Stimulated activated CD4-positive, alpha-beta T cell treated with anti-CD3 and anti-CD28 coated beads, Interleukin-4, amount 100 ng/mL, for 4 hours (primary cell): ENCODE measurements around the gene CAV3.

Experiments
- DNase-seq, 2 experiments: peaks; one replicate each; pipeline ENCODE4 v3.0.0-alpha.2; 2020

CAV3 gene

GRCh38 chr3:8762607-8763377, 29.2 kb downstream of the CAV3 start:
- no peak for DNase-seq

- no peak for DNase-seq
Observed at GRCh38 chr3:8764528-8764927, 30.9 kb downstream of the CAV3 start.

DNA sequence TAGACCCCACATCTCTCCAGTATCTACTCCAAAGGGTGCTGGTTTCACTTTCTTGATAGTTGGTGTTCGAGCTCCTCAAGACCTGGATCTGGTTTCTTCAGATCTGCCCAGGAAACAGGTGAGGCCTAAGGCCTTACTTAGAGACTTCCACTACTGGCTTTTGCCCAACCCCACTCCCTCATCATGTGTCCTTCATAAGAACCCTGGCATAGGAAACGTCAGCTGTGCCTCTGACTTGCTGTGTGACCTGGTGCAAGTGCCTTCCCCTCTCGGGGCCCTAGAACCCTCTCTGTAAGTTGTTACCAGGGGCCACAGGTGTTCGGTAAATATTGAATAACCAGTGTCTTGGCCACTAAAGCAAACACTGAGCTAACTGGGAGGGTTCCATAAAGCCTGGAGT, 31.9 kb downstream of the CAV3 start:
- DNase-seq, result no peak

DNA sequence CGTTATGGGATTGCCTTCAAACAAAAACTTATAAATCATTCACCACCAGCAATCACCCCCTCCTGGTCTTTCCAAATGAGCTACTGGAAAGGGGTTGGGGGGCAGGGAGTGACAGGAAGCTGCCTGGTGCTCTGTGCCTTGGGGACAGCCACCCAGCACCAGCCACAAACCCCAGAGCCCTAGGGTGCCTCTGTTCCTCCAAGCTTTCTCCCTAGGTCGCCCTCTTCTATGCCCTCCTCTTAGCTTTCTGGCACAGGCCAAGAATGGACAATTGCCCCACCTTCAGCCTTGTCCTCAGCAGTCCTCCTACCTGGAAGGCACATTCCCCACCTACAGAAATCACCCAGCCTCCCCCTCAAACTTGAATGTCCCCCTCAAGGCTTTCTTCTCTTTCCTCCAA, 32.5 kb downstream of the CAV3 start:
- DNase-seq, result no peak

DNA sequence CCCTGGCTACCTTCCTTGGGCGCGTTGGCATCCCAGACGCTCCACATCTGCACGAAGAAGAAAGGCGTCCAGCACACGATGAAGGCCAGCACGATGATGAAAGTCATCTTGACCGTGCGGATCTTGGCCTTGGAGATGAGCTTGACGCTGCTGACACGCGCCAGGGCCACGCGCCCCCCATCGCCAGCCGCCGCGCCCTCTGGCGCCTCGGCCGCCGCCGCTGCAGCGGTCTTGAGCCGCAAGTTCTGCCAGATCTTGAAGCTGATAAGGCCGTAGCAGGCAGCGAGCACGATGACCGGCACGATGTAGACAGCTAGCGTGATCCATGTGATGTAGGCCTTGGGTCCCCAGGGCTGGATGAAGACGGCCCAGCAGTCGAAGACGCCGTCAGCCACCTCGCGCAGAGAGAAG, 33.7 kb downstream of the CAV3 start:
- no peak for DNase-seq

DNA sequence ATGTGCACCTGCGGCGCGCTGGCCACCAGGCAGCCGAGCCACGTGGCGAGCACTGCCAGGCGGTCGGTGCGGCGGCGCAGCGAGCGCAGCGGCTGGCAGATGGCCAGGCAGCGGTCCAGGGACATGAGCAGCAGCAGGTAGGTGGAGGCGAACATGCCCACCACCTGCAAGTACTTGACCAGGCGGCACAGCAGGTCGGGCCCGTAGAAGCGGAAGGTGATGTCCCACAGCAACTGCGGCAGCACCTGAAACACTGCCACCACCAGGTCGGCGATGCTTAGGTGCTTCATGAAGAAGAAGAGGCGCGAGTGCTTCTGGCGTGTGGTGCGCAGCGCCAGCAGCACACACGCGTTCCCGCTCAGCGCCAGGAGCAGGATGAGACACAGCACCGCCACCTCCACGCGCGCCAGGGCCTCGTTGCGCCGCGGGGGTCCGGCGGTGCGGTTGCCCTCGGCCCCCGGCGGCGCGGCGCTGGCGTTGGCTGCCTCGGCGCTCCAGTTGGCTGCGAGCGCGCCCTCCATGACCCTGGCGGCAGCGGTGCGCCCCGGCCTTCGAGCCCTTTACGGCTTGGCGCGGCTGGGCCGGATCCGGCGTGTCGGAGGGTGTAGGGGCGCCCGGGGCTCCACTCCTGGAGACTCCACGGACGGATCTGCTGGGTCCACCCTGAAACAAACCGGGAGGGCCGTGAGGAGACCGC, 34.2 kb downstream of the CAV3 start:
- DNase-seq, result no peak

DNA sequence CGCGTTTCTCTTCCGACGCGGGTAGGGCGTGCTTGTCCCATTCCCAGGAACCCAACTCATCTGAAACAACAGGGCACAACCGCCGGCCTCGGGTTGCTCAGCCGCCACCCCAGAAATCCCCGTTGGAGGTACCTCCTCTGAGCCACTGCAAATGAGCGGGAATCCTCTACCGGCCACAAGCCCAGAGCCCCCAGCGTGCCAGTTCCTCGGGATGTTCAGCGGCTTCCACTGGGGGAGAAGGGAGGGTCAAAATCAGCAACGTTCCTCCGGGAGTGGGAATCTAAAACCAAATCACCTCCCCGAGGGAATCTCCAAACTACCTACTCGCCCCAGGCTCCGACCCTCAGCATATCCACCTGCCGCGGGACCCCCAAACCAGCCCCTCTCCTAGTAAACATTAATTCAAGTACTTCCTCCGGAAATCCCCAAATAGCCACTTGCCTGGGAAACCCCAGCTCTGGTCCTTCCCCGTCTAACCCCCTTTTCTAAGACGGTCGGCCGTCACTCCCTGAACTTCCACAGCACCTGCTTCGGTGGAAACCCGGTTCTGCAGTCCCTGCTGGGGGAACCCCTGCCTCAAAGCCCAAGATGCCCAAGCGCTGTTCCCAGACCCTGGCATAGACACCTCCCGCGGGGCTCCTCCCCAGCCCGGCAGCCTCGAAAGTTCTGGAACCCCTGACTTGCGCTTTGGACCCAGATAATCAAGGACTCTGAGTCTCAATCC, 34.9 kb downstream of the CAV3 start:
- no peak for DNase-seq

DNA sequence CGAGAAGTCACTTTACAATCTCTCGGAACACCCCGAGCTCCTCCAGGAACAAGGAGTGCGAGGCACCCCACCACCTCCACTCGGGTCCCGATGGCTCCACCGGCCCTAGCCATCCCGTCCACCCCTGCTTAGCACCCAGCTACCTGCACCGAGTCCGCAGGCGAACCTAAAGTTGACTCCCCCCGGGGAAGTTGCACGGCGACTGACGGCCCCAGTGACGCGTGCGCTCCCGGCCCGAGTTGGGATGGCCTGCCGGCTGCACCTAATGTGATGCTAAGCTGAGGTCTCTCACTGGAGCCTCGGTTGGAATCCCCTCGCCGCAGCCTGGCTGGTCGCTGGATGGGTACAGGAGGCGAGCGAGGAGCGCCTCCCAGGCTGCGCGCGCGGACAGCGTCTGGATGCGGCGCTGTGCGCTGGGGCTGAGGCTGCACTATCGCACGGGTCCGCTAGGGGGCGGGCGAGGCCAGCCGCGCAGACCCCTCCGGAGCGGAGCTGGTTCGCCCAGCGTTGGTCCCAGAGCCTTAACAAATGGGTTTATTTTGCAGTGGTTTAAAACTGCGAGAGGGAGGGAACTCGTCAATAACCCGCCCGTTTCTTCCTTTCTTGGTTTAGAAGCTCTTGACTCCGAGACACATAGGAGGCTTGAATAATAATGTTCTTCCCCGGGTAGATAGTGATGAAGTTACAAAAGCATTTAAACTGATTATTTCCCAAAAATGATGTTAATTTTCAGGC, 35.7 kb downstream of the CAV3 start, which contains the start of gene OXTR:
Gene OXTR (minus strand): TSS at position 526 of the 735 bp plus-strand sequence. CDS start 1,426 bp downstream, outside the sequence.
- peak; percentile 15 to 60 for DNase-seq

DNA sequence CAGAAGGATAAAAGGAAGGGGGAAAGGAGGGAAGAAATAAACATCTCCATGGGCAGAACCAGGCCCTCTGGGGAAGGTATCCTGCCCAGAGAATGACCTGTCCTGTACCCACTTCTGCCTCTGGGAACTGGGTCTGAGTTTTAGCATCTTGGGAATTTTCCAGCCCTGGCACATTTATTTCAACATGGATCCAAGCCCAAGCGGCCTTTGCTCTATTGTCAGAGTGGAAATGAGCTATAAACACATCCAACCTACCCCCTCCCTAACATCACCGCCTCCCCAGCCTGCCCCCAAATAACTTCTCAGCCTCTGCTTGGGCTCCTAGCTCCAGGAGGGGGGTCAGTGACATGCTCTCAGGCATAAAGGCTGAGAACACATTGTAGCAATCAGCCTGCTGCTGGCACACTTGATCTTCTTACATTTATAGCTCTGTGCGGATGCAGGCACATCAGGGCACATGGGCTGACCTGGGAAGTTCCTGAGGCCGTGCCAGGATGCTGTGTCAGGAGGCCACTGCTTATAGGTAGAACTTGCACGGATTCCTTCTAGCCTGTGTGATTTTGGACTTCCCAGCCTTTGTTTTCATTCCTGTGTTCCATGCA, 40.4 kb downstream of the CAV3 start:
- no peak for DNase-seq

DNA sequence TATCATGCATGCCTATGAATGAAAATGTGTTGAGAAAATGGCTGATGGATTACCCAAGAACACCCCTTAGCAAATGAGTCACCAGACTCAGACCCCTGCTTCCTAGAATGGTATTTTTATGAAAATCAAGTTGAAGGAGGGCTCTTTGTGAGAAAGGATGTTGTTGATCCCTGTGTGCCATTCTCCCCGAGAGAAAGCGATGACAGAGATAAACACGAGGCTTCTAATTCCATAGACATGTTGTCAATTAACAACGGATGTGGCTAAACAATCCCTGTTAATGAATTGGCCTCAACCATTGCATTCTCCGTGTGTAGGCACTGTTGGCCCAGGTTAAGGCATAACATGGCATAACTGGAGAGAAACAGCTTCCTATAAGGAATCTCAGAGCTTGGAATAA, 41.6 kb downstream of the CAV3 start:
- DNase-seq, result no peak

DNA sequence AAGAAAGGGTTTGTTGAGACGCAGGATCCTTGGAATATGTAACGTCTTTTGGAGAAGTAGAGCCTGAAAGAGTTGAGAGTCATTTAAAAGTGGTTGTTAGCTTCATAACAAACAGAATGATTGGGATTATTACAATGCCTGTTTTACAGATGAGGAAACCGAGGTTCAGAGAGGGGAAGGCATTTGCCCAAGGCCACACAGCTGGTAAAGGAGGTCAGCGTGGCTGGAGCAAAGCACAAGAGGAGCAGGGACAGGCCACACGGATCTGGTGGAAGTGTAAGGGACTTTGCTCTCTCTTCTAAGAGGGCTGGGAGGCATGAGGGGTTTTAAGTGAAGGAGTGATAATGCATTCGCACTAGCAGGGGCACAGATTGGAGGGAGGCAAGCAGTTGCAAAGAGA, 42.0 kb downstream of the CAV3 start:
- no peak for DNase-seq

GRCh38 chr3:8776406-8776805, 42.8 kb downstream of the CAV3 start:
- no peak for DNase-seq

DNA sequence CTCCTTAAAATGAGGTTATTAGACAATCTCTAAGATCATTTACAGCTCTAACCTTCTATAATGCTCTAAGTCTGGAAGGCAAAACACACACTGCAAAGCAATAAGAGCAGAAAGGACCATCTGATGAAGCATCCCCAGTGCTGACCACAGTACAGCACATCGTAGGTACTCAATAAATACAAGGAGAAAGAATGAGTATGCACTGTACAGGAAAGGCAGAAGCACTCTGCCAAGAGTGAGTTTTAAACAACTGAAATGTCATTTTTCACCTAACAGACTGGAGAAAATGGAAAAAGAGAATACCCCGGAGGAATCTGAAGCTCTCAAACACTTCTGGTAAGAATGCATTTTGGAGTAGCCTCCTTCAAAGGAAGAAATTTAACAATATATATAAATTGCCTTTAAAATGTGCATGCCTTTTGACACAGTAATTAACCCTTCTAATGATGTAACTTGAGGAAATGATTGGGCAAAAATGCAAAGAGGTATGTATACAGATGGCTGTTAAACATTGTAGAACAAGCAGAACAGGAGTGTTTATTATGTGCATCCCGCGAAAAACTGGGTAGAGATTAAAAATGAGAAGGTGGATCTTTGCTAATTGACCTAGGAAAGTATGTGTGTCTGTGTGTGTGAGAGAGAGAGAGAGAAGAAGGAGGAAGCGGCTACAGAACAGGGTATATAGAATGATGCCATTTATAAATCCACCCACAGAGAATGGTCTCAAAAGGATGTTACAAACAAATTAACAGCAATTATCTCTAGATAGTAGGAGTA, 43.8 kb downstream of the CAV3 start:
- no peak for DNase-seq

DNA sequence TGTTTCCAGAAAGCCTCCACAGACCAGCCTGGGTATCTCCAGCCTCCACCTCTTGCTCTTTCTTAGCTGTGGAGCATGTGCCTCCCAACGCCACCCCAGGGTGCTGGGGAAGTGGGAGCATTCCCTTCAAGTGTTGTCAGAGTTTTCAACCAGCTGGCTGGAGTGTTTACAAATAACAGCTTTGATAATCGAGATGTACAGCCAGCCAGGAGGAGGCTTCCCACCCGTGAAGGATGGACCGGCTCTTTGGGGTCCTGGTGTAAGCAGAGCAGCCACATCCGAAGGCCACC, 44.3 kb downstream of the CAV3 start:
- DNase-seq, result no peak

DNA sequence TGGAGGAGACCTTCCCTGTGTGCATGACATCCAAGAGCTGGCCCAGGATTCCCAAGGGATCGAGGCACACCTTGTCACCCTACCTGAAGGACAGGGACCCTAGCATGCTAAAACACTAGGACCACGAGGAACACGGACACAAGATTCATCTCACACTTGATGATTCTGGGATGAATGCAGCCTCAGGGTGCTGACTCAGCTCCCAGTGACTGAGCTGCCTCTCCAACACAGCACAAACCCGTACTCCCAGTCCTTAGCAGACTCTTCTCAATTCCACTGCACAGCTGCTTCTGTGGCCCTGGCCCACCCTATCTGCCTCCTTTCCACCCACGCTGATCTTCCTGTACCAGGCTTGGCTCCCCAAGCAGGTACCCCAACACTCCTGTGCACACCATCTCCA, 44.9 kb downstream of the CAV3 start:
- no peak for DNase-seq

DNA sequence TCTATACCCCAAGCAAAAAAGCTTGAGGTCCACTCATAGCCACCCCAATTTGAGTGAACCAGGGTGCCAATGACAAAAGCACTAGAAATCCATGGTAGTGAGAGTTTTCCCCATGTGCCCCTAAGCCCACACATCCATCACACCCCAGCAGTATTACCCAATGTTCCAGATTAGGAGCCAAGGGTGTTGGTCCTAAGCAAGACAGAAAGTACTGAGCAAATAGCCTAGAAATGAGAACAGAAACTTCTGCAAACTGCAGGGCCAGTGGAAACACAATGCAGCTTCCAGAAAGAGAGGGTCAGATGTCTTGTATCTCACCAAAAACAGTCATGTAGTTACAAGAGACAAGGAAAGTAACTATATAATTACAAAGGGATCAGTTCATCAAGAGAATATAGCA, 46.7 kb downstream of the CAV3 start:
- DNase-seq, result no peak

- no peak for DNase-seq
Observed at GRCh38 chr3:8784676-8785435, 51.3 kb downstream of the CAV3 start.

DNA sequence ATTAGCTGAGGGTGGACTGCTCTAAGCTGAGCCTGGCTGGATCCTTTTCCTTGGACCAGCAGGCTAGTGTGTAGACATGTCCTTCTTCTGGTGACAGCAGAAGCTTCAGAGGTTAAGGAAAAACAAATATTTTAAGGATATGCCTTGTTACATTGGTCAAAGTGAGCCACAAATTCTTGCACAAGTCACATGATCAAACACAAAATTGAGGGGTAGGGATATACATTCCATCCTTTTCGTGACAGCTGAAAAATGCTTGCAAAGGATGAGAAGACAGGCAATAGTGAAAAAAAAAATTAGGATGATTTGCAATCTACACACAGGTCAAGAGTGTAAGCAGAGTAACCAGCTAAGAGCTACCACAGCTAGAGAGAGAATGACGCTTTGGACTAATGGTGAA, 56.9 kb downstream of the CAV3 start:
- no peak for DNase-seq

DNA sequence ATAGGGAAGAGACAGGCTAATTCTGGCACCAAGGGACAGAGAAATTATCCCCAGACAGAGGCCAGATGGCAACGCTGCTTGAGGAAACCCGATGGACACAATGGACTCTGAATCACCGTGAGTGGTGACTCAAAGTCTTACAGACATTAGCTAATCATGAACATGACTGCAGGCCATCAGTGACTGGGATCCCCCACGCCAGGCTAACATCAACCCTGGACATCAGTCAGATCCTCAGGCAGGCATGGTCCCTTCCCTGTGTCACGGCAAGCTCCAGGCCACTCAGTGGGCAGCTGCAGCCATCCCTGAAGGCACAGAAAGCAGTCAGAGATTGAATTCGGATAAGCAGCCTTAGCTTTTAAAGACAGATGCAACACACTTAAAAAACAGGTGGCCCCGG, 59.6 kb downstream of the CAV3 start:
- no peak for DNase-seq

- DNase-seq, result no peak
Observed at GRCh38 chr3:8794247-8794646, 60.6 kb downstream of the CAV3 start.
